Testis (tissue), 3 donors: Measurements from ENCODE around the gene CLCN1. TPM values are rescaled to one million over a fixed set of nuclear protein-coding genes. Genes with fewer than 3 reads are reported as not detected.

ENCODE experiments used
- DNase-seq: peaks from one replicate; pipeline ENCODE4 v3.0.0-alpha.2; 2019
- H3K27ac ChIP-seq, 2 donors: fragments of 200-600 bp; sonication (generic); one replicate each; pipeline ENCODE4 v1.5.1; 2019
- H3K27me3 ChIP-seq: fragments of 200-600 bp; sonication (generic); one replicate; pipeline ENCODE4 v1.5.1; 2019
- H3K36me3 ChIP-seq: fragments of 200-600 bp; sonication (generic); one replicate; pipeline ENCODE4 v1.5.1; 2017; ENCODE audit warnings: low read depth; ENCODE audit errors: missing control alignments
- H3K4me1 ChIP-seq: fragments of 200-600 bp; sonication (generic); one replicate; pipeline ENCODE4 v1.5.1; 2019
- H3K4me3 ChIP-seq, 2 donors: fragments of 200-600 bp; sonication (generic); one replicate each; pipeline ENCODE4 v1.5.1; 2017 to 2019
- H3K9me3 ChIP-seq: fragments of 200-600 bp; sonication (generic); one replicate; pipeline ENCODE4 v1.5.1; 2017
- POLR2A ChIP-seq: fragments of 450-650 bp; IDR thresholded peaks from one replicate; pipeline ENCODE4 v1.6.1; 2017; ENCODE audit warnings: antibody characterized with exemption, mild to moderate bottlenecking, moderate library complexity
- WGBS, 2 donors: methylation state at CpG; one replicate each; pipeline ENCODE4 v1.1.5; 2018; 5-methylcytosine and 5-hydroxymethylcytosine counted together
- intact Hi-C: fragments of 100-400 bp; cut with DNase I; formaldehyde crosslinking; loops from one replicate; pipeline ENCODE4 v1.15.1; 2023; ENCODE audit warnings: low total_unique reads
- polyA plus RNA-seq: library from polyadenylated mRNA; stranded (reverse); fragments of 350-450 nt; fragmentation: Illumina TruSeq; extraction: RNeasy Lipid Tissue Mini Kit (QIAGEN cat#74804); gene quantifications from one replicate; pipeline ENCODE4 v1.2.3, GENCODE V29; 2014; ENCODE audit warnings: low read depth, low replicate concordance; ENCODE audit not compliant: insufficient read depth
- total RNA-seq, 2 donors: library from RNA; depleted of rRNA; stranded (reverse); fragments of >200 nt; gene quantifications; one replicate each; pipeline ENCODE4 v1.2.3, GENCODE V29; 2016
- TF ChIP-seq, protein P1 (sequence below), 3 experiments: fragments of 450-650 bp in 2 of 3; fragments of 200-600 bp in 1 of 3; sonication (generic) in 1 of 3; IDR thresholded peaks; one replicate each; pipeline ENCODE4 v1.5.1; 2016 to 2019; ENCODE audit warnings: antibody characterized with exemption in 3 of 3, mild to moderate bottlenecking in 2 of 3, moderate library complexity in 1 of 3

The CLCN1 gene
- total and polyA plus RNA-seq, 3 donors from 2014 or later = 1.1 to 2.7 (median 1.4) TPM

DNA sequence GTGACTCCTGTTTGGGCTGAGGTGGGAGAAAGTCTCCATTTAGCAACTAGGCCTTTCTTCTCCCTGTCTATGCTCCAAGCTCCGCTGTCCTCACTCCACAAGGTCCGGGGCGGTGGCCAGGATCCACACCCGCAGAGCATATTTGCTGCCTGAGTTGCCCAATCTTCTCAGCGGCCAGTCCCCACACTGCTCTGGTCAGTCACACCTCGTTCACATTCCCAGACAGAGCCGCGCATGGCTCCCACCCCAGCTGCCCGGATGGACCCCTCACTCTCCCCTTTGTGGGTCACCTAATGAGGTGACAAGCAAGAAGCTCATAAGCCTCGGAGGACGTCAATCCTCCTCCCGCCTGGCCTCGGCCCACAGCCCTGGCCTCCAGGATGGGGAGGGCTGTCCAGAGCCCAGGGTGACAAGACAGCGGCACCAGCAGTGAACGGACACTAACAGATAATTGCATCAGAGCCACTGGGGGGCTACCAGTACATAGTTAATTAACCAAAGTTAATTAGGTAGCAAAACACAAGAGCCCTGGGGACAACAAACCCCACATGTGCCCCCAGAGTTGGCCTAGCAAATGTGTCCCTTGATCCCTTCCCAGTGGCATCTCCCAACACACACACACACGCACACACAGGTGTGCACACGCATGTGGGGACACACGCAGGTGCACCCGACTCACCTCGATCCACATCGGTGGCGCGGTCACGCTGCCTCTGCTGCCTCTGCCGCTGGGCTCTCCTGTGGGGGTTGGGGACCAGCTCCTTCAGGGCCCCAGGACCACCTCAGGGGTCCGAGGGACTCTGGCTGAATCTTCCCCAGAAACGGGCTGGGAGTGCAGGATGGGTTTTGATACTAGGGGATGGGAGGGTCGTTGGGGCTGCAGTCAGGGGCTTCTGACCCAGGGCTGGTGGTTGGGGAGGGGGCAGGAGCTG, 81.0 kb downstream of the CLCN1 start:
- no peaks in the 10 kb centered on the region for H3K27me3 ChIP-seq
- H3K4me1 ChIP-seq = peaks cover 32% of the 10 kb centered on the region
- no peak for DNase-seq
- no peak overlapping the region for H3K4me3 ChIP-seq
- no peaks in the 10 kb centered on the region for H3K36me3 ChIP-seq
- intact Hi-C loops = no loop called here
- H3K9me3 ChIP-seq = no peaks in the 10 kb centered on the region
- TF ChIP-seq, protein P1, sequence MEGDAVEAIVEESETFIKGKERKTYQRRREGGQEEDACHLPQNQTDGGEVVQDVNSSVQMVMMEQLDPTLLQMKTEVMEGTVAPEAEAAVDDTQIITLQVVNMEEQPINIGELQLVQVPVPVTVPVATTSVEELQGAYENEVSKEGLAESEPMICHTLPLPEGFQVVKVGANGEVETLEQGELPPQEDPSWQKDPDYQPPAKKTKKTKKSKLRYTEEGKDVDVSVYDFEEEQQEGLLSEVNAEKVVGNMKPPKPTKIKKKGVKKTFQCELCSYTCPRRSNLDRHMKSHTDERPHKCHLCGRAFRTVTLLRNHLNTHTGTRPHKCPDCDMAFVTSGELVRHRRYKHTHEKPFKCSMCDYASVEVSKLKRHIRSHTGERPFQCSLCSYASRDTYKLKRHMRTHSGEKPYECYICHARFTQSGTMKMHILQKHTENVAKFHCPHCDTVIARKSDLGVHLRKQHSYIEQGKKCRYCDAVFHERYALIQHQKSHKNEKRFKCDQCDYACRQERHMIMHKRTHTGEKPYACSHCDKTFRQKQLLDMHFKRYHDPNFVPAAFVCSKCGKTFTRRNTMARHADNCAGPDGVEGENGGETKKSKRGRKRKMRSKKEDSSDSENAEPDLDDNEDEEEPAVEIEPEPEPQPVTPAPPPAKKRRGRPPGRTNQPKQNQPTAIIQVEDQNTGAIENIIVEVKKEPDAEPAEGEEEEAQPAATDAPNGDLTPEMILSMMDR (IDR thresholded peaks at IDR 0.05) = no peak
- TF ChIP-seq POLR2A = no peak
- WGBS, 2 donors = 84 to 95% methylated on average over 14 to 28 of the region's 28 CpGs
- no peak overlapping the region for H3K27ac ChIP-seq

DNA sequence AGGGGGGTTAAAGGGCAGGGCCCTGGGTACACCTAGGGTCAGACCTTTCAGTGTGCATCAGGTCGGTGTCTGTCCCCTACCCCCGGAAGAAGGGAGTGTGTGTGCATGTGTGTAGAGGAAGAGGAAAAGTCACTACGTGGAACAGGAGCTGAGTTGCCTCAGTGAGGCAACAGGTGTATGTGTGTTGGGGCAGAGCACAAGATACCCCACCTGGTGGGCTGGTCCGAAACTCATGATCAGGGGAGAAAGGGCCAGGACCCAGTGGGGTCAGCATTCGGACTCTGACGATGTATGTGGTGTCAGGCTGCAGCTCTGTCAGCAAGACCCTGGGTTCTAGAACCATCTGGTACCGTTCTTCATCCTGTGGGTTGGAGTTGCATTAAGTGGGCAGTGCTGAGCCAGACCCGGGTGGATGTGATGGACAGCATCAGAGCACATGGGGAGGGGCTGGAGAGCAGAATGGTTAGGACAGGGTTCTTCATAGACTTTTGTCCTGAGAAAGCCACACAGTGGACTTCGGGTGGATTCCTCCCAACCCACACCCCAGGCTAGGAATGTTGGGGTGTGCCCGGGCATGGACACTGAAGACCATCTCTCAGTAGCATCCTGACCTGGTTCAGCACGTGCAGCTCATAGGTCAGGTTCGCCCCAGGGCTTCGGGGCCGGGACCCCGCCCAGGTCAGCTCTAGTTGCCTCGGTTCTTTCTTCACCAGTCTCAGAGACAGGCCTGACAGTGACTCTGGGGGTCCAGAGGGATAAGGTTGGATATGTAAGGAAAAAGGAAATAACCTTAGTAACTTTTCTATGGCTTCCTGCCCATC, 82.0 kb downstream of the CLCN1 start:
- no peak for DNase-seq
- H3K4me1 ChIP-seq = peaks cover 22% of the 10 kb centered on the region
- 91 to 93% methylated on average over 15 to 16 of the region's 16 CpGs for WGBS, 2 donors
- H3K4me3 ChIP-seq = no peak overlapping the region
- H3K36me3 ChIP-seq = no peaks in the 10 kb centered on the region
- intact Hi-C loops = no loop called here
- no peaks in the 10 kb centered on the region for H3K27me3 ChIP-seq
- no peaks in the 10 kb centered on the region for H3K9me3 ChIP-seq
- TF ChIP-seq, protein P1 (IDR thresholded peaks at IDR 0.05) = no peak
- TF ChIP-seq POLR2A = no peak
- no peak overlapping the region for H3K27ac ChIP-seq

- intact Hi-C loops = no loop called here
Observed at GRCh38 chr7:143398616-143399015, 82.7 kb downstream of the CLCN1 start.

DNA sequence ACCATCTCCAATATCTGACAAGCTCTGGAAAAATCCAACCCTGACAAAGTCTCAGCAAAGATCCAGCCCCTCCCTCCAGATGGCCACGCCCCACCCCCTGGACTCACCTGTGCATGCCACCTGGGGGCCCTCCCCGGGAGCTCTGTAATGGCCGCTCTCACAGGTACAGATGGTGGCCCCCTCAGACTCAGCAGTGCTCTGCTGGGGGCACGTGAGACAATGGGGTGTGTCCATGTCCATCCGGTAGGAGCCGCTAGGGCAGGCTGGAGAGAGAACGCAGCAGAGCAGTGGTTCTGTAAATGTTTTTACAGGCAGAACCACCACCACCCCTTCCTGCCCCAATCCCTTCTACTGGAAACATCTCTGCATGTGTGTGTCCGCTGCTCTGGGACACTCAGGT, 83.2 kb downstream of the CLCN1 start:
- no peak for DNase-seq
- WGBS, 2 donors = 95% methylated on average over 2 to 8 of the region's 8 CpGs
- intact Hi-C loops = no loop called here
- Histone ChIP-seq H3K36me3 (no peaks in the 10 kb centered on the region), H3K4me3 (no peak overlapping the region), H3K27me3 (no peaks in the 10 kb centered on the region), H3K9me3 (no peaks in the 10 kb centered on the region), H3K4me1 (peaks cover 11% of the 10 kb centered on the region), H3K27ac (no peak overlapping the region)
- TF ChIP-seq POLR2A = no peak
- TF ChIP-seq, protein P1 (IDR thresholded peaks at IDR 0.05) = no peak

More at GRCh38 chr7:143398616-143399015, 82.7 kb downstream of the CLCN1 start:
- no peak for DNase-seq
- 97 to 100% methylated on average over 4 to 14 of the region's 14 CpGs for WGBS, 2 donors
- Histone ChIP-seq H3K4me1 (peaks cover 16% of the 10 kb centered on the region), H3K27ac (no peak overlapping the region), H3K36me3 (no peaks in the 10 kb centered on the region), H3K9me3 (no peaks in the 10 kb centered on the region), H3K4me3 (no peak overlapping the region), H3K27me3 (no peaks in the 10 kb centered on the region)
- no peak for TF ChIP-seq POLR2A
- TF ChIP-seq, protein P1 (IDR thresholded peaks at IDR 0.05) = no peak
